Lower lobe of right lung (tissue), 2 donors: Measurements from ENCODE around the gene NTRK2. TPM values are rescaled to one million over a fixed set of nuclear protein-coding genes. Genes with fewer than 3 reads are reported as not detected.

Experiments
- ATAC-seq, 2 donors: fragments of 200-7000 bp; cut with Tn5 transposase; one replicate each; pipeline ENCODE4 v1.9.1; 2020 to 2022; ENCODE audit warnings: mild to moderate bottlenecking in 2 of 2, moderate library complexity in 2 of 2
- DNase-seq: peaks from one replicate; pipeline ENCODE4 v3.0.0-alpha.2; 2020
- H3K27ac ChIP-seq: fragments of 200-600 bp; one replicate; pipeline ENCODE4 v1.8.0; 2022
- H3K27me3 ChIP-seq: fragments of 200-600 bp; one replicate; pipeline ENCODE4 v1.8.0; 2022; ENCODE audit warnings: low read depth
- H3K36me3 ChIP-seq: fragments of 200-600 bp; one replicate; pipeline ENCODE4 v1.8.0; 2022; ENCODE audit warnings: mild to moderate bottlenecking
- H3K4me1 ChIP-seq: fragments of 200-600 bp; one replicate; pipeline ENCODE4 v1.8.0; 2022
- H3K4me3 ChIP-seq: fragments of 200-600 bp; one replicate; pipeline ENCODE4 v1.8.0; 2022; ENCODE audit warnings: mild to moderate bottlenecking
- H3K9me3 ChIP-seq: fragments of 200-600 bp; one replicate; pipeline ENCODE4 v1.8.0; 2022
- CTCF ChIP-seq: fragments of 200-600 bp; IDR thresholded peaks from one replicate; pipeline ENCODE4 v1.8.0; 2022; ENCODE audit warnings: antibody characterized with exemption, mild to moderate bottlenecking
- intact Hi-C: fragments of 100-400 bp; cut with DNase I; formaldehyde crosslinking; loops from one replicate; pipeline ENCODE4 v1.11.0; 2022
- total RNA-seq: library from RNA; stranded (reverse); fragmentation: NEBNext Ultra II Directional; extraction: Animal tissue kit (Norgen Biotek cat#: 25700); gene quantifications from one replicate; pipeline ENCODE4 v1.2.1, GENCODE V29; 2021
- donor health status: DM: no; HTN: yes; CAD: no; lungs with severe emphysema.

Gene NTRK2
- total RNA-seq, 1 donor from 2014 or later: 7.7 TPM

- DNase-seq (no peak), ATAC-seq (no peak)
- H3K9me3 ChIP-seq: no peaks in the 10 kb centered on the region
- no peaks in the 10 kb centered on the region for H3K27me3 ChIP-seq
- no peak for TF ChIP-seq CTCF
- no peaks in the 10 kb centered on the region for H3K36me3 ChIP-seq
- no peaks in the 10 kb centered on the region for H3K4me1 ChIP-seq
- intact Hi-C loops: no loop called here
- H3K4me3 ChIP-seq: no peak overlapping the region
- no peak overlapping the region for H3K27ac ChIP-seq
Observed at GRCh38 chr9:84686068-84686467, 16.5 kb downstream of the NTRK2 start.

GRCh38 chr9:84688956-84689355 lies 19.4 kb downstream of the NTRK2 start:
- intact Hi-C loops: no loop called here
- ATAC-seq (no peak), DNase-seq (no peak)
- no peak for TF ChIP-seq CTCF
- Histone ChIP-seq H3K27me3 (no peaks in the 10 kb centered on the region), H3K4me1 (no peaks in the 10 kb centered on the region), H3K36me3 (no peaks in the 10 kb centered on the region), H3K4me3 (no peak overlapping the region), H3K9me3 (no peaks in the 10 kb centered on the region), H3K27ac (no peak overlapping the region)

GRCh38 chr9:84691634-84692033 lies 22.1 kb downstream of the NTRK2 start:
- no peak for ATAC-seq
- intact Hi-C loops: no loop called here
- no peak overlapping the region for H3K27ac ChIP-seq

GRCh38 chr9:84694248-84694647 lies 24.7 kb downstream of the NTRK2 start:
- no peak for TF ChIP-seq CTCF
- Histone ChIP-seq H3K4me1 (no peaks in the 10 kb centered on the region), H3K27me3 (no peaks in the 10 kb centered on the region), H3K9me3 (no peaks in the 10 kb centered on the region), H3K4me3 (no peak overlapping the region), H3K36me3 (no peaks in the 10 kb centered on the region), H3K27ac (no peak overlapping the region)
- DNase-seq (no peak), ATAC-seq (no peak)
- intact Hi-C loops: no loop called here

More at GRCh38 chr9:84691634-84692033, 22.1 kb downstream of the NTRK2 start:
- Histone ChIP-seq H3K4me3 (no peak overlapping the region), H3K4me1 (no peaks in the 10 kb centered on the region), H3K36me3 (no peaks in the 10 kb centered on the region), H3K9me3 (no peaks in the 10 kb centered on the region), H3K27me3 (no peaks in the 10 kb centered on the region)
- no peak for TF ChIP-seq CTCF
- DNase-seq: no peak

GRCh38 chr9:84697042-84697441 lies 27.5 kb downstream of the NTRK2 start:
- H3K4me3 ChIP-seq: no peak overlapping the region
- no peaks in the 10 kb centered on the region for H3K4me1 ChIP-seq
- no peak for TF ChIP-seq CTCF
- H3K9me3 ChIP-seq: no peaks in the 10 kb centered on the region
- intact Hi-C loops: no loop called here
- peak in 1 of 2 donors; percentile 12 for ATAC-seq
- H3K27me3 ChIP-seq: no peaks in the 10 kb centered on the region
- DNase-seq: no peak
- no peak overlapping the region for H3K27ac ChIP-seq
- no peaks in the 10 kb centered on the region for H3K36me3 ChIP-seq
